Adipose tissue (tissue), 3 donors: ENCODE measurements around the gene PLEKHD1. TPM values are rescaled to one million over a fixed set of nuclear protein-coding genes. Genes with fewer than 3 reads are reported as not detected.

Experiments used
- H3K27ac ChIP-seq: one replicate; pipeline ENCODE4 v1.5.1; 2013; ENCODE audit warnings: low read depth, low read length
- WGBS, 3 donors: extraction: QIAGEN DNeasy Blood & Tissue Kit; methylation state at CpG; one replicate each; pipeline ENCODE4 v1.1.7; 2013; 5-methylcytosine and 5-hydroxymethylcytosine counted together
- polyA plus RNA-seq, 3 donors: library from polyadenylated mRNA; stranded (reverse); fragments of 200-250 nt; gene quantifications; one replicate each; pipeline ENCODE4 v1.2.3, GENCODE V29; 2013
- donor health status: healthy with polysubstance abuse.
- donor health status: Bipolar disorder and iron deficiency.
- donor health status: healthy.

The PLEKHD1 gene
- polyA plus RNA-seq, 3 donors, result 0.05 to 0.06 TPM; not detected in 1

GRCh38 chr14:69537900-69538299, 53.4 kb downstream of the PLEKHD1 start:
- no peak overlapping the region for H3K27ac ChIP-seq
- 88 to 94% (median 92%) methylated on average over 1 of the region's 1 CpG for WGBS, 3 donors

- 95 to 100% (median 100%) methylated on average over 1 of the region's 1 CpG for WGBS, 3 donors
- H3K27ac ChIP-seq, result no peak overlapping the region
Observed at GRCh38 chr14:69538766-69539165, 54.2 kb downstream of the PLEKHD1 start.

GRCh38 chr14:69539631-69540410, 55.3 kb downstream of the PLEKHD1 start:
- 42 to 63% (median 58%) methylated on average over 6 of the region's 6 CpGs for WGBS, 3 donors
- no peak overlapping the region for H3K27ac ChIP-seq

- H3K27ac ChIP-seq, result no peak overlapping the region
- WGBS, 3 donors, result 67 to 73% (median 73%) methylated on average over 5 of the region's 5 CpGs
Observed at GRCh38 chr14:69540654-69541335, 56.3 kb downstream of the PLEKHD1 start.

GRCh38 chr14:69542311-69542710, 57.8 kb downstream of the PLEKHD1 start:
- H3K27ac ChIP-seq, result no peak overlapping the region
- WGBS, 3 donors, result 44 to 55% (median 53%) methylated on average over 2 of the region's 2 CpGs

- 43 to 50% (median 49%) methylated on average over 12 of the region's 12 CpGs for WGBS, 3 donors
- H3K27ac ChIP-seq, result no peak overlapping the region
Observed at GRCh38 chr14:69543341-69544115, 59.0 kb downstream of the PLEKHD1 start.

GRCh38 chr14:69547701-69548348, 63.3 kb downstream of the PLEKHD1 start:
- H3K27ac ChIP-seq, result no peak overlapping the region
- 11 to 13% (median 12%) methylated on average over 45 to 46 of the region's 46 CpGs for WGBS, 3 donors

GRCh38 chr14:69548566-69548965, 64.0 kb downstream of the PLEKHD1 start:
- H3K27ac ChIP-seq, result no peak overlapping the region
- 77 to 88% (median 83%) methylated on average over 8 of the region's 8 CpGs for WGBS, 3 donors

GRCh38 chr14:69551511-69551910, 67.0 kb downstream of the PLEKHD1 start:
- WGBS, 3 donors, result 65 to 87% (median 73%) methylated on average over 2 of the region's 2 CpGs
- H3K27ac ChIP-seq, result no peak overlapping the region

- 13 to 64% (median 24%) methylated on average over 1 of the region's 1 CpG for WGBS, 3 donors
- no peak overlapping the region for H3K27ac ChIP-seq
Observed at GRCh38 chr14:69553252-69553651, 68.7 kb downstream of the PLEKHD1 start.

- 36 to 43% (median 42%) methylated on average over 4 of the region's 4 CpGs for WGBS, 3 donors
- H3K27ac ChIP-seq, result no peak overlapping the region
Observed at GRCh38 chr14:69554500-69554899, 70.0 kb downstream of the PLEKHD1 start.

GRCh38 chr14:69558774-69559173, 74.2 kb downstream of the PLEKHD1 start:
- no peak overlapping the region for H3K27ac ChIP-seq
- WGBS, 3 donors, result 85 to 87% (median 86%) methylated on average over 4 of the region's 4 CpGs

GRCh38 chr14:69559581-69560011, 75.1 kb downstream of the PLEKHD1 start:
- H3K27ac ChIP-seq, result no peak overlapping the region
- WGBS, 3 donors, result 32 to 45% (median 33%) methylated on average over 6 of the region's 6 CpGs

GRCh38 chr14:69560826-69561225, 76.3 kb downstream of the PLEKHD1 start:
- H3K27ac ChIP-seq, result no peak overlapping the region
- WGBS, 3 donors, result 86 to 88% (median 86%) methylated on average over 7 of the region's 7 CpGs

- no peak overlapping the region for H3K27ac ChIP-seq
Observed at GRCh38 chr14:69561893-69562292, 77.4 kb downstream of the PLEKHD1 start.

GRCh38 chr14:69567563-69567962, 83.0 kb downstream of the PLEKHD1 start:
- 75 to 84% (median 83%) methylated on average over 5 of the region's 5 CpGs for WGBS, 3 donors

GRCh38 chr14:69569859-69570258, 85.3 kb downstream of the PLEKHD1 start:
- H3K27ac ChIP-seq, result no peak overlapping the region
- 51 to 62% (median 54%) methylated on average over 2 of the region's 2 CpGs for WGBS, 3 donors

More at GRCh38 chr14:69567563-69567962, 83.0 kb downstream of the PLEKHD1 start:
- no peak overlapping the region for H3K27ac ChIP-seq

GRCh38 chr14:69570836-69571330, 86.4 kb downstream of the PLEKHD1 start:
- no peak overlapping the region for H3K27ac ChIP-seq
- WGBS, 3 donors, result 83 to 84% (median 84%) methylated on average over 7 of the region's 7 CpGs
